IMR-90 (cell line): ENCODE data around the gene KRT16. TPM values are rescaled to one million over a fixed set of nuclear protein-coding genes. Genes with fewer than 3 reads are reported as not detected.

Experiments used
- CEBPB ChIP-seq: IDR thresholded peaks from 2 replicates; pipeline ENCODE4 v1.6.1; 2012; ENCODE audit warnings: low read depth, low read length, improper control_type of control experiment
- FOS ChIP-seq: fragments of 150-350 bp; IDR thresholded peaks from 2 replicates; pipeline ENCODE4 v1.6.1; 2016; ENCODE audit warnings: low read depth, low read length
- MXI1 ChIP-seq: IDR thresholded peaks from 2 replicates; pipeline ENCODE4 v1.6.1; 2012; ENCODE audit warnings: low read depth, mild to moderate bottlenecking, low read length, moderate library complexity, borderline replicate concordance
- NFE2L2 ChIP-seq: fragments of 150-350 bp; IDR thresholded peaks from 2 replicates; pipeline ENCODE4 v1.6.1; 2016; ENCODE audit warnings: low read depth, mild to moderate bottlenecking, low read length
- polyA plus RNA-seq, 3 experiments: library from polyadenylated mRNA; depleted of rRNA; stranded (reverse); fragments of >200 nt; gene quantifications; 2 replicates each; pipeline ENCODE4 v1.2.3, GENCODE V29; 2012; ENCODE audit warnings: low replicate concordance in 1 of 3
- total RNA-seq: library from RNA; depleted of rRNA; stranded (reverse); fragments of >200 nt; gene quantifications from 2 replicates; pipeline ENCODE4 v1.2.3, GENCODE V29; 2012
- TF ChIP-seq, protein P1 (sequence below): fragments of 150-350 bp; IDR thresholded peaks from 2 replicates; pipeline ENCODE4 v1.6.1; 2016; ENCODE audit warnings: low read depth, mild to moderate bottlenecking, low read length, moderate library complexity, borderline replicate concordance

Gene KRT16
- total and polyA plus RNA-seq, 2 of the 4 experiments (the other 2 are of a cell fraction): not detected

DNA sequence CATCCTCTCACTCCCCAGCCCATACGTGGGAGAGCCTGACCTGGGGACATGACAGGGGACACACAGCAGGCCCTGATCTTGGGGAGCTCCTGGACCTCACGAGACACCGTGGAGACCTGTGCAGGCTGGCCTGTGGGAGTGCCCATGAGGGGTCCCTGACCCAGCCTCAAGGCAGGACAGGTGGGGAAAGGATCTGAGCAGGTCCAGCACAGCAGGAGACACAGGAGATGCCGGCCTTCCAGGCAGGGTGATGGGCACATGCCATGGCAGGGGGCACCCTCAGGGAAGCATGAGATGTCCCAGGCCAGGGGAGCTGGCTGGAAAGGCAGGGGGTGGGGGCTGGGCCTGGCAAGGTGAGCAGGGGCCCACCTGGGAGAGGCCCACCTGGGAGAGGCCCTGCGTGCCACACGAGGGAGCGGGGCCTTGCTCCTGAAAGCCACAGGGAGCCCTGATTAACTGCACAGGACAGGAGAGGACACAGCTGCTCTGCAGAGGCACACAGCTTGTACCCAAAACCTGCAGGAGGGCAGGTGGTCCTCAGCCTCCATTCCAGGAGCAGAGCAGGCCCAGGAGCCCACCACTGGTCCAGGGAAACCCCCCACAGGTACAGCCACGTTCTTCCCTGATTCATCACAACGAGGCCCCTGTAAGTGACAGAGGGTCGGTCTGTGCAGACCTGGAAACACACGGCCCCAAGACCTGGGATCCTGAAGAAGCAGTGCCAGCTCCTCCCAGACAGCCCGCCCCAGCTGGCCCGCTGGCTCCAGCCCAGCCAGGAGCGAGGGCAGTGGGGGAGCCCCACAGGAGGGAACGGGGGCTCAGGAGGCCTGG lies 38.4 kb upstream of the KRT16 start (continued):
- TF ChIP-seq, protein P1, sequence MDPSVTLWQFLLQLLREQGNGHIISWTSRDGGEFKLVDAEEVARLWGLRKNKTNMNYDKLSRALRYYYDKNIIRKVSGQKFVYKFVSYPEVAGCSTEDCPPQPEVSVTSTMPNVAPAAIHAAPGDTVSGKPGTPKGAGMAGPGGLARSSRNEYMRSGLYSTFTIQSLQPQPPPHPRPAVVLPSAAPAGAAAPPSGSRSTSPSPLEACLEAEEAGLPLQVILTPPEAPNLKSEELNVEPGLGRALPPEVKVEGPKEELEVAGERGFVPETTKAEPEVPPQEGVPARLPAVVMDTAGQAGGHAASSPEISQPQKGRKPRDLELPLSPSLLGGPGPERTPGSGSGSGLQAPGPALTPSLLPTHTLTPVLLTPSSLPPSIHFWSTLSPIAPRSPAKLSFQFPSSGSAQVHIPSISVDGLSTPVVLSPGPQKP: no peak
- TF ChIP-seq MXI1 (no peak), NFE2L2 (no peak), CEBPB (no peak), FOS (no peak)
